GM12872 (cell line): ENCODE results near the gene TAS2R31.

ENCODE experiments used
- TF ChIP-seq, protein P1 (sequence below): IDR thresholded peaks from 3 replicates; pipeline ENCODE4 v1.5.1; 2011; ENCODE audit warnings: low read depth, mild to moderate bottlenecking, low read length, moderate library complexity; ENCODE audit not compliant: insufficient read depth

Gene TAS2R31

DNA sequence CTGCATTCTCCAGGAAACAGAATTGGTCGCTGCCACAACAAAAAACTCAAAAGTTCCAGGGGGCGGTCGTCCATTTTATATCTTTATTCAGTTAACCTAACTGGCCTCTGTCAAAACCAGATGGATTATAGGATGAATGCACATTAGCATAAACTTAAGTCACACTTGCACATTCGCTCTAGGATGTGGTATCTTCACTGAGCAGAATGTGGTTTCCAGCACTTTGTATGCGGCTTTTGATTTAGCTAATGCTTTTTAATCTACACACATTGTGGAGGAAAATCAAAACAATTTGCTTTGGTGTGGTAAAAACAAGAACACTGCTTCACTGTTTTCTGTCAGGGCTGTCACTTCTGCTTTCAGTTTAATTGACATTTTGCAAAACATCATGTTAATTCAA lies 49.0 kb downstream of the TAS2R31 start:
- TF ChIP-seq, protein P1, sequence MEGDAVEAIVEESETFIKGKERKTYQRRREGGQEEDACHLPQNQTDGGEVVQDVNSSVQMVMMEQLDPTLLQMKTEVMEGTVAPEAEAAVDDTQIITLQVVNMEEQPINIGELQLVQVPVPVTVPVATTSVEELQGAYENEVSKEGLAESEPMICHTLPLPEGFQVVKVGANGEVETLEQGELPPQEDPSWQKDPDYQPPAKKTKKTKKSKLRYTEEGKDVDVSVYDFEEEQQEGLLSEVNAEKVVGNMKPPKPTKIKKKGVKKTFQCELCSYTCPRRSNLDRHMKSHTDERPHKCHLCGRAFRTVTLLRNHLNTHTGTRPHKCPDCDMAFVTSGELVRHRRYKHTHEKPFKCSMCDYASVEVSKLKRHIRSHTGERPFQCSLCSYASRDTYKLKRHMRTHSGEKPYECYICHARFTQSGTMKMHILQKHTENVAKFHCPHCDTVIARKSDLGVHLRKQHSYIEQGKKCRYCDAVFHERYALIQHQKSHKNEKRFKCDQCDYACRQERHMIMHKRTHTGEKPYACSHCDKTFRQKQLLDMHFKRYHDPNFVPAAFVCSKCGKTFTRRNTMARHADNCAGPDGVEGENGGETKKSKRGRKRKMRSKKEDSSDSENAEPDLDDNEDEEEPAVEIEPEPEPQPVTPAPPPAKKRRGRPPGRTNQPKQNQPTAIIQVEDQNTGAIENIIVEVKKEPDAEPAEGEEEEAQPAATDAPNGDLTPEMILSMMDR, result no peak
